HG03025 (cell line): Measurements from ENCODE around the gene CEP112.

ENCODE experiments used
- ATAC-seq: cut with Tn5 transposase; IDR thresholded peaks from one replicate; pipeline ENCODE4 v1.9.1; 2021; ENCODE audit warnings: mild to moderate bottlenecking, moderate library complexity; ENCODE audit not compliant: unreplicated experiment, low FRiP score

The CEP112 gene

DNA sequence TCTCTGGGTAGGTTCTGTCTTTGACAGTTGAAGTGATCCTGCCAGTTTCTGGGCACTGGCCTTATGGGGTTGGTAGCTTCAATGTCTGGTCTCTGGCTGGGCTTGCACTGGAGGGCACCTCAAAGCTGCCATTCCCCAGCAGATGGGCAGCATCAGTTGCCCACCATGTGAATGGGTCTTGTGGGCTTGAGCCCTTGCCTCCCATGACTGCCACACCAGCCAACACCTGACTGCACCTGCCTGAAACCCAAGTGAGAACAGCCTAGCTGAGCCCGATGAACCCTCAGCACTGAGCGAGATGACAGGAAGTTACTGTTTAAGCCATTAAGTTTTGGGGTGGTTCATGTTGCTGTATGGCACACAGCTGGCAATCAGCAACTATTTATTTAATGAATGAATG, 561.4 kb downstream of the CEP112 start:
- no peak for ATAC-seq

DNA sequence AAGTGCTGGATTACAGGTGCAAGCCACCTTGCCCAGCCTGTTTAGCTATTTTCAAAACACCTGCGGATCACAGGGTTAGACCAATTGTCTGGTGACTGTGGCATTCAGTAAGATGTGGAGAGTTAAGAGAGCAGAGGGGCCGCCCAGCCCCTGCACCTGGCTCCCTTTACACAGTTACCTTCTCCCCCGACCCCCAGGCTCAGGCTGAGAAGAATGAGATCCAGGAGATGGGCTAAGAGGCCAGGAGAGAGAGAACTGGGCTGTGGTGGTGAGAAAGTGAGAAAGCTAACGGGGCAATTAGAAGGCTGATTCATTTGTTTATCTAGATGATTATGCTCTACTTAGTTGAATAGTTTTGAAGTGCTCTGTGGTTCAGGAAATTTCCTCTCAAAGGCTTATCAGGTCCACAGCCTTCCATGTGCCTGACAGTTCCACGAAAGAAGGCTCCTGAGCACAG, 562.7 kb downstream of the CEP112 start:
- no peak for ATAC-seq

- ATAC-seq, result no peak
Measured at GRCh38 chr17:65628644-65629036, 563.3 kb downstream of the CEP112 start.

GRCh38 chr17:65627891-65628643, 563.9 kb downstream of the CEP112 start:
- no peak for ATAC-seq

GRCh38 chr17:65627108-65627507, 564.8 kb downstream of the CEP112 start:
- no peak for ATAC-seq

DNA sequence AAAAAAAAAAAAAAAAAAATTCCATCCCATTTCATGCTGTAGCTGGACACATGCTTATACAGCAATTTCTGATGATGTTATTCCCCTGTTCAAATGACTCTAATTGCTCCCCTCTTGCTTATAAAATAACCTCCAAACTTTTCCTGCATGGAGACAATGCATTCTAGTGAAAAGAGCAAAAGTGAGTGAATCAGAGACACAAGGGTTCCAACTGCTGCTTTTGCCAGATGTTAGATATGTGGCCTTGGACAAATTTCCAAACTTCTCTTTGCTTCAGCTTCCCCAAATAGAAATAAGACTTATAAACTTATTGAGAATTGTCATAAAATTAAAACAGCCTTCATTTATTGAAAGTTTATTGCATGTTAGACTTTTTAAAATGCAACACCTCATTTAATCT, 565.5 kb downstream of the CEP112 start:
- ATAC-seq, result no peak

DNA sequence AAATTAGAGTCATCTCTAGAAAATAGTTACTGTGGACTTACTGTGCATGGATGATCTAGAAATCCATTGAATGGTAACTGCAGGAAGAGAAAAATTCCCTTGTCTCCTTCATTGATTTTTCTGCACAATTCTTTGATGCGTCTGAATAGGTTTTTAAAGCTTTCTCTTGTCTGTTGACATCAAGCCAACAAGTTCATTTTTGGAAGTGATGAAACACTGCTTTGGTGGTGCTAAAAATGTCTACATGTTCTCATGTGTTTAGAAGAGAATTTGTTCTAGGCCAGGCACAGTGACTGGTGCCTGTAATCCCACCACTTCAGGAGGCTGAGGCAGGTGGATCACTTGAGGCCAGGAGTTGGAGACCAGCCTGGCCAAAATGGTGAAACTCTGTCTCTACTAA, 573.4 kb downstream of the CEP112 start:
- ATAC-seq, result no peak

GRCh38 chr17:65617496-65617895, 574.4 kb downstream of the CEP112 start:
- no peak for ATAC-seq

DNA sequence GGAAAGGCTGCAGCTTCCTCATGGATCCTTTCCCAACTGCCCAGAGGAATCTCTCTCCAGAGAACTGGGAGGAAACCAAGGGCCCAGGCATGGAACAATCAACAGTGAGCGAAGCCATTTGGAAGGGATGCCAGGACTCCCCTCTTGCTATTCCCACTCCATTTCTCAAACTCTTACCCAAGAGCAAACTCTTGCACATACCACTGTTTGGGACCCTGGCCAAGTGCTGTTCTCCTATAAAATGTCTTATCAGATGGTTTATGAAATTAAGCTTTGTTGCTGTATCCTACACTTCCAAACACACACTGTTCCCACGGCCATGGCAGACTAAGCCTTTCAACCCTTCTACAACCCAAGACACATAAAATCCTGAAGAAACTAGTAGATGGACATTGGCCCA, 582.2 kb downstream of the CEP112 start:
- ATAC-seq, result no peak

GRCh38 chr17:65609286-65609685, 582.6 kb downstream of the CEP112 start:
- ATAC-seq, result no peak

GRCh38 chr17:65604070-65604469, 587.9 kb downstream of the CEP112 start:
- no peak for ATAC-seq

- ATAC-seq, result no peak
Measured at GRCh38 chr17:65601881-65602280, 590.1 kb downstream of the CEP112 start.

- ATAC-seq, result no peak
Measured at GRCh38 chr17:65601145-65601544, 590.8 kb downstream of the CEP112 start.

GRCh38 chr17:65600518-65600917, 591.4 kb downstream of the CEP112 start:
- ATAC-seq, result no peak

- no peak for ATAC-seq
Measured at GRCh38 chr17:65599650-65600049, 592.3 kb downstream of the CEP112 start.

GRCh38 chr17:65598746-65599145, 593.2 kb downstream of the CEP112 start:
- no peak for ATAC-seq

DNA sequence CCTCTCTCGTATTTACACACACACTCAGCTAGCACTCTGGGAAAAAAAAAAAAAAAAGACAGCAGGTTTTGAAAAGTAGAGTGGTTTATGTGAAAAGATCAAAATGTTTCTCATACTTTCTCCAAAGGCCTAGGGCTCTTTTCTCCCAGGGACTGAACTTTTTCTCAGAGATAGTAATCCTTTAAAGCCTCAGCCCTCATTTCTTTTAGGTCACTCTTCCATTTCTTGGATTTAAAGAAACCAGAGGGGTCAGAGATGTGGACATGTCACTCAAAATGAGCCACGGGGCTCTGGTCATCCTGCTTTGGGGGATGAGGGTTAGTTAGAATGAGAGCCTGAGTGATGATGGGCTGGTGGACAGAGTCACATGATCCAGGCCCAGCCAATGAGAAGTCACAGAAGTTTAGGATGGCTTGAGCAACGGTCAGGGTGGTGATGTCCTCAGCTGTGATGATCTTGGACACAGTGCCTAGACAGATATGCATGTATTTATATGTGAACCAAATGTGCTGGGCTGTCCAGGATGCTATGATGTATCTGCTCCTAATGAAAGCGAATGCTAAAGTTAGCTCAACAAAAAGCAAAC, 596.8 kb downstream of the CEP112 start:
- ATAC-seq, result no peak

GRCh38 chr17:65593855-65594845, 597.8 kb downstream of the CEP112 start:
- ATAC-seq, result no peak

GRCh38 chr17:65593092-65593854, 598.7 kb downstream of the CEP112 start:
- no peak for ATAC-seq
